ENCODE data around the gene SREBF1.

GRCh38 chr17:17794382-17794781, 42.4 kb downstream of the SREBF1 start:
- no peak for TF ChIP-seq CTCF (IDR thresholded peaks at IDR 0.05)
- TF ChIP-seq TCF7L2 (IDR thresholded peaks at IDR 0.05; ENCODE audit: low read depth, low read length), result no peak
